ENCODE results near the gene JPH2. TPM values are rescaled to one million over a fixed set of nuclear protein-coding genes. Genes with fewer than 3 reads are reported as not detected.

The JPH2 gene
- polyA plus RNA-seq, 2 donors = 4.2 to 4.9 TPM

DNA sequence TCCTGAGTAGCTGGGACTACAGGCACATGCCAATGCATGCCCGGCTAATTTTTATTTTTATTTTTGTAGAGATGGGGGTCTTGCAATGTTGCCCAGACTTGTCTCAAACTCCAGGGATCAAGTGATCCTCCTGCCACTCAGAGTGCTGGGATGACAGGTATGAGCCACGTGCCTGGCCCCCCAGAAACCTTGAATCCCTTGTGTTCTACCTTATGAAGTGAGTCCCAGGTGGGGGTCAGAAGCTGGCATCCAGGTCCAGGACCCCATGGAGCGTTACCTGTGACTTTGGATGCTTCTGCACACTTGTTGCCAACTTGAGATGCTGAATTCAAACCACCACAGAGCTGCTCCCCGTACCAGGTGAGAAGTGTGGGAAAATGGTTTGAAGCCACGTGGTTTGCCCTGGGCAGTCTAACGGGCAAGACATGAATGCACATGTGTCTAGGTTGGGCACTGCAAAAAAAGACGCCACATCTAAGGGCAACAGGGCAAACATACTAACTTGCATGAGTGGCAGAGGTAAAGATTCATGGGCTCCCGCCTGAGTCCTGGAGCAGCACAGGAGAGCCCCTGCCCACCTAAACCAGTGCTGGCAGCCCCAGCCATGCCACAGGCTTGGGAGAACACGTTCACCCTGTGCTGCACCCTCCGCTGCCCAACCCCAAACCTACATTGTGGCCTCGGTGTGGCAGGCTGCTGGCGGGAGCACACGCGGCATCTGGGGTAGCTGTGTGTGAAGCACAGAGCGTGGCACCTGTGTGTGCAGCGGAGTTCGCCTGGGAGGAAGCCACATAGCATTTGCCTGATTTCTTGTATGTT lies 101.2 kb downstream of the JPH2 start:
- Histone ChIP-seq H3K4me1 (ENCODE audit: control insufficient read depth in 2 of 2, insufficient read depth in 2 of 2, low read length in 1 of 2) (peaks cover 4 to 8% of the 10 kb centered on the region in 2 donors), H3K27ac (ENCODE audit: low read depth in 2 of 2, low read length in 1 of 2) (no peak overlapping the region), H3K9me3 (ENCODE audit: control insufficient read depth in 2 of 2, insufficient read depth in 1 of 2, low read depth in 1 of 2, low read length in 1 of 2) (no peaks in the 10 kb centered on the region), H3K4me3 (ENCODE audit: low read depth in 1 of 2, low read length in 2 of 2) (no peak overlapping the region), H3K27me3 (ENCODE audit: control insufficient read depth in 1 of 2, insufficient read depth in 2 of 2, low read length in 2 of 2) (no peaks in the 10 kb centered on the region), H3K36me3 (ENCODE audit: control insufficient read depth in 2 of 2, insufficient read depth in 2 of 2, low read length in 1 of 2) (no peaks in the 10 kb centered on the region)
- WGBS, 2 donors = 67 to 77% methylated on average over 17 of the region's 17 CpGs

DNA sequence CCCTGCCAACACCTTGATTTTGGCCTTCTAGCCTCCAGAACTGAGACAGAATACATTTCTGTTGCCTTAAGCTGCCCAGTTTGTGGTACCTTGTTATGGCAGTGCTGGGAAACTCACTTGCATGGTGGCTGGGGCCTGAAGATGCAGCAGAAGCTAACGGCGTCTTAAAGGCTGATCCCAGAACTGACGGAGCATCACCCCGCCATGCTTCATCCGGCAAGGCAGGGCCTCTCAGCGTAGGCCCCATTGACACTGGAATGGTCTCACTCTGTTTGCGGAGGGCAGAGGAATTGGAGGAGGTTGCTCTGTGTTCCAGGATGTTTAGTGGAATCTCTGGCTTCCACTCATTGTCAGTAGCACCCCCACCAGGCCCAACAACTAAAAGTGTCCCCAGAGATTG lies 102.1 kb downstream of the JPH2 start:
- Histone ChIP-seq H3K4me1 (ENCODE audit: control insufficient read depth in 2 of 2, insufficient read depth in 2 of 2, low read length in 1 of 2) (peaks cover 0 to 5% of the 10 kb centered on the region in 2 donors), H3K4me3 (ENCODE audit: low read depth in 1 of 2, low read length in 2 of 2) (no peak overlapping the region), H3K36me3 (ENCODE audit: control insufficient read depth in 2 of 2, insufficient read depth in 2 of 2, low read length in 1 of 2) (no peaks in the 10 kb centered on the region), H3K27ac (ENCODE audit: low read depth in 2 of 2, low read length in 1 of 2) (no peak overlapping the region), H3K9me3 (ENCODE audit: control insufficient read depth in 2 of 2, insufficient read depth in 1 of 2, low read depth in 1 of 2, low read length in 1 of 2) (no peaks in the 10 kb centered on the region), H3K27me3 (ENCODE audit: control insufficient read depth in 1 of 2, insufficient read depth in 2 of 2, low read length in 2 of 2) (no peaks in the 10 kb centered on the region)
- WGBS, 2 donors = 94% methylated on average over 7 of the region's 7 CpGs

DNA sequence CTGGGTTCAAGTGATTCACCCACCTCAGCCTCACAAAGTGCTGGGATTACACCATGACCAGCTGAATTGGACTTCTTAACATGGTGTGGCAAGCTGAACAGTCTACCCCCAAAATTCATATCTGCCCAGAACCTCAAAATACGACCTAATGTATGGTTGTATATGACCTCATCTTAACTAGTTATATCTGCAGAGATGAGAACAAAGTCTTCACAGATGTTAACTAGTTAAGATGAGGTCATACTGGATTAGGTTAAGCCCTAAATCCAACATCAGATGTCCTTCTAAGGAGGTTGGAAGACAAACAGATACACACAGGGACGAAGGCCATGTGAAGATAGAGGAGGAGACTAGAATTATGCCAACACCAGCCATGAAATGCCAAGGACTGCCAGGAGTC lies 102.5 kb downstream of the JPH2 start:
- Histone ChIP-seq H3K27me3 (ENCODE audit: control insufficient read depth in 1 of 2, insufficient read depth in 2 of 2, low read length in 2 of 2) (no peaks in the 10 kb centered on the region), H3K4me3 (ENCODE audit: low read depth in 1 of 2, low read length in 2 of 2) (no peak overlapping the region), H3K36me3 (ENCODE audit: control insufficient read depth in 2 of 2, insufficient read depth in 2 of 2, low read length in 1 of 2) (no peaks in the 10 kb centered on the region), H3K4me1 (ENCODE audit: control insufficient read depth in 2 of 2, insufficient read depth in 2 of 2, low read length in 1 of 2) (peaks cover 0 to 5% of the 10 kb centered on the region in 2 donors), H3K27ac (ENCODE audit: low read depth in 2 of 2, low read length in 1 of 2) (no peak overlapping the region), H3K9me3 (ENCODE audit: control insufficient read depth in 2 of 2, insufficient read depth in 1 of 2, low read depth in 1 of 2, low read length in 1 of 2) (no peaks in the 10 kb centered on the region)
- WGBS, 2 donors = 67 to 81% methylated on average over 2 of the region's 2 CpGs

DNA sequence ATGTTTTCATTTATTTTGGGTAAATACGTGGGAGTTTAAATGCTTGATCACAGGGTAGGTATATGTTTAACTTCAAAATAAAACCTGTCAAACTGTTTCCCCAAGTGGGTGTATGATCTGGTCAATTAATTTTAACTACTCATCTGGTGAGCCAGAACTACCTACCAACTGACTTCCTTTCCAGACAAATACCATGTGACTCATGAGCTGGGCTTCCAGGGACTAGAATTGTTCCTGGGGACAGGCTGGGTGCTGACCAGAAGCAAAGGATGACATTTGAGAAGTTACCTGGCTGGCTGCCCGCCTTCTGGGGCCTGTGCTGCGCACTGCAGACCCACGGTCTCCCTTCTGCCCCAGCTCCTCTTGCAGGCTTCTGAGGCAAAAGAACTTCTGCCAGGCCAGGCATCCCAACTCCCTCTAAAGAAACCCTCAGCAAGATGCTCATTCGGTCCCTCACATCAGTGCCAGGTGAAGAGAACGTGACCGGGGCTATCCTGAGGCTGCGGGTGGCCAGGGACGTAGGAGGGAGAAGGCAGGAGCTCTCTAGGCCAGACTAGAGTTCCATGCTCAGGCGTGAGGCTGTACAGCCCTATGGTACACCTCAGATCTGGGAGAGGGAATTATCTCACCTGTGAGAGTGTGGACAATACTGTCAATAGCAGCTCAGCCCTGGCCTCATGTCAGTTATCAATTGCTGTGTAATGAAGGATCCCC lies 103.6 kb downstream of the JPH2 start:
- no peaks in the 10 kb centered on the region for H3K36me3 ChIP-seq (ENCODE audit: control insufficient read depth in 2 of 2, insufficient read depth in 2 of 2, low read length in 1 of 2)
- no peaks in the 10 kb centered on the region for H3K27me3 ChIP-seq (ENCODE audit: control insufficient read depth in 1 of 2, insufficient read depth in 2 of 2, low read length in 2 of 2)
- no peaks in the 10 kb centered on the region for H3K9me3 ChIP-seq (ENCODE audit: control insufficient read depth in 2 of 2, insufficient read depth in 1 of 2, low read depth in 1 of 2, low read length in 1 of 2)
- H3K4me3 ChIP-seq (ENCODE audit: low read depth in 1 of 2, low read length in 2 of 2) = no peak overlapping the region
- no peak overlapping the region for H3K27ac ChIP-seq (ENCODE audit: low read depth in 2 of 2, low read length in 1 of 2)
- 87 to 89% methylated on average over 10 of the region's 10 CpGs for WGBS, 2 donors
- H3K4me1 ChIP-seq (ENCODE audit: control insufficient read depth in 2 of 2, insufficient read depth in 2 of 2, low read length in 1 of 2) = peaks cover 0 to 5% of the 10 kb centered on the region in 2 donors

DNA sequence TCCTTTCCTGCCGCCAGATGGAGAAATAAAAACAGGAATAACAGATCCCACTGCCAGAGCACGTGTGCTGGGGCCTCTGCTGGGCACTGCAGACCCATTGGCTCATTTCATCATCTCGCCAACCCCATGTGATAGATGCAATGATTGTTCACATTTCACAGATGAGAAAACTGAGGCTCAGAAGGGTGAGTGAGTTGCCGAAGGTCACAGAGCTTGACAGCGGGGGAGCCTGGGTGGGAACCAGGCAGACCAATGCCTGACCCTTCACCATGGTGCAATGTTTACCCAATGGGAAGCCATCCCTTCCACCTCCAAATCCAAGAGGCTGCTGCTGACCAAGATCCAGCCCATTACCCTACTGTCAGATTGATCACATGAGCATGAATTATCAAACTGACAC lies 105.1 kb downstream of the JPH2 start:
- Histone ChIP-seq H3K36me3 (ENCODE audit: control insufficient read depth in 2 of 2, insufficient read depth in 2 of 2, low read length in 1 of 2) (no peaks in the 10 kb centered on the region), H3K27ac (ENCODE audit: low read depth in 2 of 2, low read length in 1 of 2) (no peak overlapping the region), H3K27me3 (ENCODE audit: control insufficient read depth in 1 of 2, insufficient read depth in 2 of 2, low read length in 2 of 2) (no peaks in the 10 kb centered on the region), H3K4me3 (ENCODE audit: low read depth in 1 of 2, low read length in 2 of 2) (no peak overlapping the region), H3K4me1 (ENCODE audit: control insufficient read depth in 2 of 2, insufficient read depth in 2 of 2, low read length in 1 of 2) (no peaks in the 10 kb centered on the region), H3K9me3 (ENCODE audit: control insufficient read depth in 2 of 2, insufficient read depth in 1 of 2, low read depth in 1 of 2, low read length in 1 of 2) (no peaks in the 10 kb centered on the region)
- WGBS, 2 donors = 78 to 81% methylated on average over 5 of the region's 5 CpGs

DNA sequence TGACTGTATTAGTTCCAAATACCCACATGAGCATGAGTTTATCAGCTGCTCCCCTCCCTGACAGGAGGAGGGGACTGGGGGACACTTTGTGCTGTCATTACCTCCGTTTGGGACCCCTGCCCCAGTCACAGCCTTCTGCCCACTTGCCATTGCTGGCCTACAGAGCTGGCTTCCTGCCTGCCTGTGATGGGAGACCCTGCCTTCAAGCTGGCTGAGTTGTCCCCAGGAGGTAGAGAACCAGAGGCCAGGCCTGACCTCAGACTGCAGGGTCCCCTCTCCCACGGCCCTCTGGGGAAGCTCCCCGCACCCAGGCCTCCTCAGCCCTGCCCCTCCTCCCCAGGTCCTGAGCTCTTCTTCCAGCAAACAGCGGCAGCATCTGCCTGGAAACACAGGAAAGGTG lies 105.5 kb downstream of the JPH2 start:
- Histone ChIP-seq H3K4me1 (ENCODE audit: control insufficient read depth in 2 of 2, insufficient read depth in 2 of 2, low read length in 1 of 2) (no peaks in the 10 kb centered on the region), H3K36me3 (ENCODE audit: control insufficient read depth in 2 of 2, insufficient read depth in 2 of 2, low read length in 1 of 2) (no peaks in the 10 kb centered on the region), H3K4me3 (ENCODE audit: low read depth in 1 of 2, low read length in 2 of 2) (no peak overlapping the region), H3K27ac (ENCODE audit: low read depth in 2 of 2, low read length in 1 of 2) (no peak overlapping the region), H3K27me3 (ENCODE audit: control insufficient read depth in 1 of 2, insufficient read depth in 2 of 2, low read length in 2 of 2) (no peaks in the 10 kb centered on the region), H3K9me3 (ENCODE audit: control insufficient read depth in 2 of 2, insufficient read depth in 1 of 2, low read depth in 1 of 2, low read length in 1 of 2) (no peaks in the 10 kb centered on the region)
- 57 to 64% methylated on average over 4 of the region's 4 CpGs for WGBS, 2 donors

DNA sequence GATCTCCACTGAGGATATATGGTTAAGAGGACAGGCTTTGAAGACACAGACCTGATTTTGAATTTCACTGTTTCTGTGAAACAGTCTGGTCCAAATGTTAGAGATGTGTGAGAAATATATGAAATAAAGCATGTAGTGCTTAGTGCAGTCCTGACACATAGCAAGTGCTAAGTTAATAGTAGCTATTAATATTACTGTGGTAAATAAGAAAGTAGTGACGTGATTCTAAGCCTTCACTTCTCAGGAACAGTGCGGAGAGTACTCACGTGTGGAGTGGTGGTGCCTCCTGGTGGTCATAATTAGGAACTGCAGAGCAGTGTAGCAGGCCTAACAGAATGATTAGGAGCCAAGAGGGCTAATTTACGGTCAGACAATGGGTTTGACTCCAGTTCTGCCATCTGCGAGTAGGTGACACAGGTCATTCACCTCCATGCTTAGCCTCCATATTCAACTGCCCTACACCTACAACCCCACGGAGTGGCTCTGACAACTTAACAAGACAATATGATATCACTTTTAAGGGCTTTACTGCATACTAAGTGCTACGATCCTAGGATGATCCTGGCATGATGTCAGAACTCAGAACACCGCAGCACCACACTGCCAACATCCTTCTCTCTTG lies 106.2 kb downstream of the JPH2 start:
- Histone ChIP-seq H3K4me1 (ENCODE audit: control insufficient read depth in 2 of 2, insufficient read depth in 2 of 2, low read length in 1 of 2) (no peaks in the 10 kb centered on the region), H3K4me3 (ENCODE audit: low read depth in 1 of 2, low read length in 2 of 2) (no peak overlapping the region), H3K27ac (ENCODE audit: low read depth in 2 of 2, low read length in 1 of 2) (no peak overlapping the region), H3K9me3 (ENCODE audit: control insufficient read depth in 2 of 2, insufficient read depth in 1 of 2, low read depth in 1 of 2, low read length in 1 of 2) (no peaks in the 10 kb centered on the region), H3K27me3 (ENCODE audit: control insufficient read depth in 1 of 2, insufficient read depth in 2 of 2, low read length in 2 of 2) (no peaks in the 10 kb centered on the region), H3K36me3 (ENCODE audit: control insufficient read depth in 2 of 2, insufficient read depth in 2 of 2, low read length in 1 of 2) (no peaks in the 10 kb centered on the region)
- 9 to 15% methylated on average over 8 of the region's 8 CpGs for WGBS, 2 donors

DNA sequence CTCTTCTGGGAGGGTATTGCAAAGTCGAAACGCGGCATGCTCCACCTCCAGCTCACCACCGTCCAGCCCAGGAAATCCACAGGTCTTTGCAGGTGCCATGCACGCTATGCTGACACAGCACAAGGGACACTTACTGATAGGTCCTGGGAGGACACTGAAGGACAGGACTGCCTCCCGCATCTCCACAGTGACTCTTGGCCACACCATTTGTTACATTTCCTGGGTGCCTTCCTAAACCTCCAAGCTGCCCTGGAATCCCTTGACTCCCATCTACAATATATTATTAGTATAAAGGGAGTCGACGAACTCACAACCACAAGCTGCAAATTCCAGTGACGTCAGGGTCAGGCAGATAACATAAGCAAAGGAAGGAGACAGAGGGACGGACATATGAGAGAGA lies 106.9 kb downstream of the JPH2 start:
- Histone ChIP-seq H3K9me3 (ENCODE audit: control insufficient read depth in 2 of 2, insufficient read depth in 1 of 2, low read depth in 1 of 2, low read length in 1 of 2) (no peaks in the 10 kb centered on the region), H3K4me1 (ENCODE audit: control insufficient read depth in 2 of 2, insufficient read depth in 2 of 2, low read length in 1 of 2) (no peaks in the 10 kb centered on the region), H3K27ac (ENCODE audit: low read depth in 2 of 2, low read length in 1 of 2) (no peak overlapping the region), H3K27me3 (ENCODE audit: control insufficient read depth in 1 of 2, insufficient read depth in 2 of 2, low read length in 2 of 2) (no peaks in the 10 kb centered on the region), H3K4me3 (ENCODE audit: low read depth in 1 of 2, low read length in 2 of 2) (no peak overlapping the region), H3K36me3 (ENCODE audit: control insufficient read depth in 2 of 2, insufficient read depth in 2 of 2, low read length in 1 of 2) (no peaks in the 10 kb centered on the region)
- WGBS, 2 donors = 66 to 70% methylated on average over 10 of the region's 10 CpGs

DNA sequence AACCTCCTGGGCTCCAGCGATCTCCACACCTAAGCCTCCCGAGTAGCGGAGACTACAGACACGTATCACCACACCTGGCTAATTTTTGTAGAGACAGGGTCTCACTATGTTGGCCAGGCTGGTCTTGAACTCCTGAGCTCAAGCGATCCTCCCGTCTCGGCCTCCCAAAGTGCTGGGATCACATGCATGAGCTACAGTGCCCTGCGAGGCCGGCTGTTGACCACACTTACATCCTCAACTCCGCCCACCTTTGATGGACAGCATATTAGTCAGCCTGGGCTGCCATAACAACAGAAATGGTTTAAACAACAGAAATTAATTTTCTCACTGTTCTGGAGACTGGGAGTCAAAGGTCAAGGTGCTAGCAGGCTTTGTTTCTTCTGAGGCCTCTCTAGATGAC lies 107.7 kb downstream of the JPH2 start:
- H3K36me3 ChIP-seq (ENCODE audit: control insufficient read depth in 2 of 2, insufficient read depth in 2 of 2, low read length in 1 of 2) = no peaks in the 10 kb centered on the region
- 92 to 96% methylated on average over 10 of the region's 10 CpGs for whole genome bisulfite sequencing, 2 donors
- no peak overlapping the region for H3K27ac ChIP-seq (ENCODE audit: low read depth in 2 of 2, low read length in 1 of 2)
- no peak overlapping the region for H3K4me3 ChIP-seq (ENCODE audit: low read depth in 1 of 2, low read length in 2 of 2)
- H3K4me1 ChIP-seq (ENCODE audit: control insufficient read depth in 2 of 2, insufficient read depth in 2 of 2, low read length in 1 of 2) = no peaks in the 10 kb centered on the region
- H3K27me3 ChIP-seq (ENCODE audit: control insufficient read depth in 1 of 2, insufficient read depth in 2 of 2, low read length in 2 of 2) = no peaks in the 10 kb centered on the region
- no peaks in the 10 kb centered on the region for H3K9me3 ChIP-seq (ENCODE audit: control insufficient read depth in 2 of 2, insufficient read depth in 1 of 2, low read depth in 1 of 2, low read length in 1 of 2)

All from esophagus (tissue), 2 donors.